Measurements from ENCODE around the gene KCNK3. TPM values are rescaled to one million over a fixed set of nuclear protein-coding genes. Genes with fewer than 3 reads are reported as not detected.

KCNK3 gene
- total RNA-seq, 1 experiment from 2014 or later, result not detected

DNA sequence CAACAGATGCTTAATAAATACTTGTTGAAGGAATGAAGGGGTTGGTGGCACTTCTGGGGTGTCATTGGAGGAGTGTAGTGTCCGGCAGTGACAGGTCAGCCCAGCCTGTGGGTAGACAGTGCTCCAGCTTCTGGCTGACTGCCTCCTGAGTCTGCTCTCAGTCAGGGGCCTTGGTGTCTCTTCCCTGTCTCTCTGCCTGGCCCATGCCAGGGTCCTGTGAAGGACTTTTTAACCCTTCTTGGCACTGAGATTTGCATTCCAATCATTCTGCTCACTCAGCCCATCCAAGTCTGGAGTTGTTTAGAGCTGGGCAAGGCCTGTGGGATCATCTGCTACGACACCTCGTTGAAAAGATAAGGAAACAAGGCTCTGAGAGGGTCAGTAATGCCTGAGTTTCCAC lies 1.4 kb upstream of the KCNK3 start:
- DNase-seq, result no peak
- H3K27ac ChIP-seq (ENCODE audit: low read length), result no peak overlapping the region
- H3K27me3 ChIP-seq (ENCODE audit: low read length), result no peaks in the 10 kb centered on the region

DNA sequence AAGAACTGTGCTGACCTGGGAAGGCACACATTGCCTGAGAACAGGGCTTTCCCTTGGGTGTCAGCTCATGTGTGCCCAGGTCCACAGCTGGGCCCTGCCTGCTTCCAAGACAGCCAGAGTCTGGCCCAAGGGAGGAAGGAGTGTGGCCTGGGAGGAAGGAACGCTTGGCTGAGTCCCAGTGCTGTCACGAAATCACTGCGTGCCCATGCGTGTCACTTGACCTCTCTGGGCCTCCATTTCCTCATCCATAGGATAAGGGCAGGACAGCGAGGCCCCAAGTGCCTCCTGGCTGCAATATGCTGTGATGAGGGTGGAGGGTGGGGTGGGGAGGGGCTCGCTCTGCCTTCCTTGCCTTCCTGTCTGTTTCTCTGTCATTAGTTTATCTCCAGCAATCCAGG lies 642 bp upstream of the KCNK3 start:
- DNase-seq, result no peak
- H3K4me1 ChIP-seq (ENCODE audit: low read length), result no peaks in the 10 kb centered on the region
- no peaks in the 10 kb centered on the region for H3K9me3 ChIP-seq (ENCODE audit: low read length)
- H4K20me1 ChIP-seq (ENCODE audit: insufficient read depth, low read depth, low read length), result no peaks in the 10 kb centered on the region
- no peak overlapping the region for H3K9ac ChIP-seq (ENCODE audit: low read length)
- H3K79me2 ChIP-seq (ENCODE audit: low read length), result no peaks in the 10 kb centered on the region
- no peaks in the 10 kb centered on the region for H3K36me3 ChIP-seq (ENCODE audit: insufficient read depth, low read length)
- H2AFZ ChIP-seq (ENCODE audit: low read length), result no peak overlapping the region
- no peaks in the 10 kb centered on the region for H3K9me2 ChIP-seq (replicated peaks; ENCODE audit: insufficient read depth, low read length)
- no peak overlapping the region for H3K27ac ChIP-seq (ENCODE audit: low read length)
- no peak overlapping the region for H3K4me3 ChIP-seq (ENCODE audit: low read length)
- no peaks in the 10 kb centered on the region for H3K27me3 ChIP-seq (ENCODE audit: low read length)
- H3K4me2 ChIP-seq (ENCODE audit: low read depth, low read length, poor library complexity, severe bottlenecking), result no peak overlapping the region

More for the DNA sequence above, 1.4 kb upstream of the KCNK3 start:
- H3K9me3 ChIP-seq (ENCODE audit: low read length), result no peaks in the 10 kb centered on the region
- H3K4me3 ChIP-seq (ENCODE audit: low read length), result no peak overlapping the region
- no peak overlapping the region for H2AFZ ChIP-seq (ENCODE audit: low read length)
- H3K4me2 ChIP-seq (ENCODE audit: low read depth, low read length, poor library complexity, severe bottlenecking), result no peak overlapping the region
- H3K36me3 ChIP-seq (ENCODE audit: insufficient read depth, low read length), result no peaks in the 10 kb centered on the region
- H3K9ac ChIP-seq (ENCODE audit: low read length), result no peak overlapping the region
- H4K20me1 ChIP-seq (ENCODE audit: insufficient read depth, low read depth, low read length), result no peaks in the 10 kb centered on the region
- no peaks in the 10 kb centered on the region for H3K9me2 ChIP-seq (replicated peaks; ENCODE audit: insufficient read depth, low read length)
- no peaks in the 10 kb centered on the region for H3K79me2 ChIP-seq (ENCODE audit: low read length)
- no peaks in the 10 kb centered on the region for H3K4me1 ChIP-seq (ENCODE audit: low read length)

- no peak overlapping the region for H3K4me2 ChIP-seq (ENCODE audit: low read depth, low read length, poor library complexity, severe bottlenecking)
Measured at GRCh38 chr2:26692897-26693849, 651 bp downstream of the KCNK3 start.

GRCh38 chr2:26694001-26694400 lies 1.5 kb downstream of the KCNK3 start:
- DNase-seq, result no peak
- Histone ChIP-seq H3K4me1 (ENCODE audit: low read length) (no peaks in the 10 kb centered on the region), H4K20me1 (ENCODE audit: insufficient read depth, low read depth, low read length) (no peaks in the 10 kb centered on the region), H2AFZ (ENCODE audit: low read length) (no peak overlapping the region), H3K27me3 (ENCODE audit: low read length) (no peaks in the 10 kb centered on the region), H3K9me3 (ENCODE audit: low read length) (no peaks in the 10 kb centered on the region), H3K27ac (ENCODE audit: low read length) (no peak overlapping the region), H3K36me3 (ENCODE audit: insufficient read depth, low read length) (no peaks in the 10 kb centered on the region), H3K9me2 (replicated peaks; ENCODE audit: insufficient read depth, low read length) (no peaks in the 10 kb centered on the region), H3K4me3 (ENCODE audit: low read length) (no peak overlapping the region), H3K4me2 (ENCODE audit: low read depth, low read length, poor library complexity, severe bottlenecking) (no peak overlapping the region), H3K79me2 (ENCODE audit: low read length) (no peaks in the 10 kb centered on the region), H3K9ac (ENCODE audit: low read length) (no peak overlapping the region)

More at GRCh38 chr2:26692897-26693849, 651 bp downstream of the KCNK3 start:
- no peaks in the 10 kb centered on the region for H3K9me3 ChIP-seq (ENCODE audit: low read length)
- H3K27me3 ChIP-seq (ENCODE audit: low read length), result no peaks in the 10 kb centered on the region
- DNase-seq, result no peak
- no peaks in the 10 kb centered on the region for H4K20me1 ChIP-seq (ENCODE audit: insufficient read depth, low read depth, low read length)
- no peaks in the 10 kb centered on the region for H3K4me1 ChIP-seq (ENCODE audit: low read length)
- no peak overlapping the region for H3K27ac ChIP-seq (ENCODE audit: low read length)
- H3K36me3 ChIP-seq (ENCODE audit: insufficient read depth, low read length), result no peaks in the 10 kb centered on the region
- H3K9me2 ChIP-seq (replicated peaks; ENCODE audit: insufficient read depth, low read length), result no peaks in the 10 kb centered on the region
- no peak overlapping the region for H3K4me3 ChIP-seq (ENCODE audit: low read length)
- H3K9ac ChIP-seq (ENCODE audit: low read length), result no peak overlapping the region
- no peak overlapping the region for H2AFZ ChIP-seq (ENCODE audit: low read length)
- H3K79me2 ChIP-seq (ENCODE audit: low read length), result no peaks in the 10 kb centered on the region

DNA sequence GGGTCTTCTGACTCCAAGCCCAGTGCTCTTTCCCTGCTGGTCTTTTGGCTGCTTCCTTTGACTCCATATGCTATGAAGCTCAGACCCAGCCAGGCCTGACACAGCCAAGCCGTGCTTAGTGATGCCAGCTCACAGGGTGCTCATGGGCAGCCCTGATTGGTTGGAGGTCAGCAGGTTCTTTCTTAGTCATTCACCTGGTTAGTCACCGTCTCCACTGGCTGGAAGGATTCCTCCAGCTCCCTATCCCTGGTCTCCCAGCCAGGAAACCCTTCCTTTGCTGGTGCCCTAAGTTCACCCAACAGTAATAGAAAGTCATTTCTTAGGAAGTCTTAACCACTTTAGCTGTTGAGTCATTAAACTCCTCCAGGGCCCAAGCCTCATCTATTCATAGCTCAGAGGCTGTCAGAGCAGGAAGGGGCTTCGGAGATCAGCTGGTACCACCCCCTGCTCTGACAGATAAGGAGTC lies 3.9 kb downstream of the KCNK3 start:
- Histone ChIP-seq H3K79me2 (ENCODE audit: low read length) (no peaks in the 10 kb centered on the region), H4K20me1 (ENCODE audit: insufficient read depth, low read depth, low read length) (no peaks in the 10 kb centered on the region), H3K4me1 (ENCODE audit: low read length) (no peaks in the 10 kb centered on the region), H2AFZ (ENCODE audit: low read length) (no peak overlapping the region), H3K9me2 (replicated peaks; ENCODE audit: insufficient read depth, low read length) (no peaks in the 10 kb centered on the region), H3K9me3 (ENCODE audit: low read length) (no peaks in the 10 kb centered on the region), H3K27me3 (ENCODE audit: low read length) (no peaks in the 10 kb centered on the region), H3K9ac (ENCODE audit: low read length) (no peak overlapping the region), H3K4me3 (ENCODE audit: low read length) (no peak overlapping the region), H3K4me2 (ENCODE audit: low read depth, low read length, poor library complexity, severe bottlenecking) (no peak overlapping the region), H3K36me3 (ENCODE audit: insufficient read depth, low read length) (no peaks in the 10 kb centered on the region), H3K27ac (ENCODE audit: low read length) (no peak overlapping the region)
- no peak for DNase-seq

DNA sequence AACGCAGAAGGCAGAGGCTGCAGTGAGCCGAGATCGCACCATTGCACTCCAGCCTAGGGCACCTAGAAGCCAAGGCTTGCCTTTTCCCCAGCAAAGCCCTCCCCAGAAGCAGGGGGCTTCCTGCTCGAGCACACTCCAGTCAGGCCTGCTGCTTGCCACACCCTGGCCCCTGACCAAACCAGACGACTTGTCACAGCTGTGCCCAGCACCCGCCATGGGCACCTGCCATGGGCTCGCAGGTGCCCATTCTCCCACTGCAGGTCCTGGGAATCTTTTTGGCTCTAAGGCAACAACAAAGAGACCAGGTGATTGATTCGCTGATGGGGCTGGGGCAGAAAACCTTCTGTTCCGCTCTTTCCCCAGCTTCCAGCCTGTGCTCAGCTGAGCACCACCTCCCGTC lies 4.9 kb downstream of the KCNK3 start:
- no peak for DNase-seq
- Histone ChIP-seq H3K4me2 (ENCODE audit: low read depth, low read length, poor library complexity, severe bottlenecking) (no peak overlapping the region), H3K27me3 (ENCODE audit: low read length) (no peaks in the 10 kb centered on the region), H3K27ac (ENCODE audit: low read length) (no peak overlapping the region), H4K20me1 (ENCODE audit: insufficient read depth, low read depth, low read length) (no peaks in the 10 kb centered on the region), H3K9me2 (replicated peaks; ENCODE audit: insufficient read depth, low read length) (no peaks in the 10 kb centered on the region), H3K36me3 (ENCODE audit: insufficient read depth, low read length) (no peaks in the 10 kb centered on the region), H3K9ac (ENCODE audit: low read length) (no peak overlapping the region), H2AFZ (ENCODE audit: low read length) (no peak overlapping the region), H3K79me2 (ENCODE audit: low read length) (no peaks in the 10 kb centered on the region), H3K9me3 (ENCODE audit: low read length) (no peaks in the 10 kb centered on the region), H3K4me1 (ENCODE audit: low read length) (no peaks in the 10 kb centered on the region), H3K4me3 (ENCODE audit: low read length) (no peak overlapping the region)

- H3K9ac ChIP-seq (ENCODE audit: low read length), result no peak overlapping the region
Measured at GRCh38 chr2:26699295-26699694, 6.8 kb downstream of the KCNK3 start.

GRCh38 chr2:26700078-26700477 lies 7.6 kb downstream of the KCNK3 start:
- H3K27ac ChIP-seq (ENCODE audit: low read length), result no peak overlapping the region
- no peaks in the 10 kb centered on the region for H4K20me1 ChIP-seq (ENCODE audit: insufficient read depth, low read depth, low read length)
- no peaks in the 10 kb centered on the region for H3K27me3 ChIP-seq (ENCODE audit: low read length)
- DNase-seq, result no peak
- H2AFZ ChIP-seq (ENCODE audit: low read length), result no peak overlapping the region
- no peak overlapping the region for H3K4me2 ChIP-seq (ENCODE audit: low read depth, low read length, poor library complexity, severe bottlenecking)
- H3K4me1 ChIP-seq (ENCODE audit: low read length), result no peaks in the 10 kb centered on the region
- no peaks in the 10 kb centered on the region for H3K9me3 ChIP-seq (ENCODE audit: low read length)
- H3K9ac ChIP-seq (ENCODE audit: low read length), result no peak overlapping the region
- no peak overlapping the region for H3K4me3 ChIP-seq (ENCODE audit: low read length)
- H3K9me2 ChIP-seq (replicated peaks; ENCODE audit: insufficient read depth, low read length), result no peaks in the 10 kb centered on the region
- no peaks in the 10 kb centered on the region for H3K36me3 ChIP-seq (ENCODE audit: insufficient read depth, low read length)
- no peaks in the 10 kb centered on the region for H3K79me2 ChIP-seq (ENCODE audit: low read length)

More at GRCh38 chr2:26699295-26699694, 6.8 kb downstream of the KCNK3 start:
- Histone ChIP-seq H2AFZ (ENCODE audit: low read length) (no peak overlapping the region), H3K27me3 (ENCODE audit: low read length) (no peaks in the 10 kb centered on the region), H3K4me1 (ENCODE audit: low read length) (no peaks in the 10 kb centered on the region), H3K9me3 (ENCODE audit: low read length) (no peaks in the 10 kb centered on the region), H3K27ac (ENCODE audit: low read length) (no peak overlapping the region), H3K36me3 (ENCODE audit: insufficient read depth, low read length) (no peaks in the 10 kb centered on the region), H3K9me2 (replicated peaks; ENCODE audit: insufficient read depth, low read length) (no peaks in the 10 kb centered on the region), H4K20me1 (ENCODE audit: insufficient read depth, low read depth, low read length) (no peaks in the 10 kb centered on the region), H3K4me3 (ENCODE audit: low read length) (no peak overlapping the region), H3K79me2 (ENCODE audit: low read length) (no peaks in the 10 kb centered on the region), H3K4me2 (ENCODE audit: low read depth, low read length, poor library complexity, severe bottlenecking) (no peak overlapping the region)
- DNase-seq, result no peak
